GM21447 (cell line): ENCODE data around the gene GNA12.
"Not testable (repeated sequence)": the region's sequence is repeated elsewhere in the genome, so short reads cannot be mapped to it uniquely, and the experiment has no call there.

Experiments
- ATAC-seq: cut with Tn5 transposase; IDR thresholded peaks from one replicate; pipeline ENCODE4 v1.9.1; 2021; ENCODE audit not compliant: unreplicated experiment

GNA12 gene

GRCh38 chr7:2681929-2682799, 161.9 kb downstream of the GNA12 start:
- no peak for ATAC-seq

GRCh38 chr7:2680792-2681490, 163.2 kb downstream of the GNA12 start:
- no peak for ATAC-seq

GRCh38 chr7:2680256-2680655, 163.9 kb downstream of the GNA12 start:
- ATAC-seq, result no peak

GRCh38 chr7:2679135-2680127, 164.7 kb downstream of the GNA12 start:
- ATAC-seq, result not testable (repeated sequence)

- ATAC-seq, result not testable (repeated sequence)
These were observed 165.7 kb downstream of the GNA12 start for GRCh38 chr7:2678454-2678853.
